Thyroid gland (tissue), 4 donors: ENCODE data around the gene OR52I1.

Experiments used
- POLR2A ChIP-seq, 2 donors: fragments of 450-650 bp; IDR thresholded peaks; one replicate each; pipeline ENCODE4 v1.6.1; 2017; ENCODE audit warnings: antibody characterized with exemption in 2 of 2, mild to moderate bottlenecking in 2 of 2, moderate library complexity in 1 of 2
- TF ChIP-seq, protein P1 (sequence below), 6 experiments: fragments of 200-600 bp in 3 of 6; fragments of 450-650 bp in 3 of 6; sonication (generic) in 3 of 6; IDR thresholded peaks; one replicate each; pipeline ENCODE4 v1.5.1; 2016 to 2019; ENCODE audit warnings: antibody characterized with exemption in 6 of 6, mild to moderate bottlenecking in 2 of 6, inconsistent platforms in 1 of 6, moderate library complexity in 1 of 6

DNA sequence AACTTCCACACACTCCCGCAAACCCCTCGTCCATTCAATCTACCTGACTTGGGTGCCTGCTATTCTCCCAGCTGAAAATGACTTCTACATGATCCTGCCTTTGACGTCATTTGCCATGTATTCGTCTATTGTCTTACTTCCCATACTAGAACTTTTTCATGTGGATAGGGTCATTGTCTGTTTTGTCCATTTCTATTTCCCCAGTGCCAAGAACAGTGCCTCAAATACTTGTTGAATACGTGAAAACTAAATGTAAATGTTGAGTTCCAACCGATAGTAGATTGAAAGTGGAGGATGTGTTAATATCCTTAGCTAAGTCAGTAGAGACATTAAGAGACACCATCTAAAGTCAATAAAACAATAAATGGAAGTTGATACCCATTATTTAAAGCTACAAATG, 13.3 kb downstream of the OR52I1 start:
- TF ChIP-seq, protein P1, sequence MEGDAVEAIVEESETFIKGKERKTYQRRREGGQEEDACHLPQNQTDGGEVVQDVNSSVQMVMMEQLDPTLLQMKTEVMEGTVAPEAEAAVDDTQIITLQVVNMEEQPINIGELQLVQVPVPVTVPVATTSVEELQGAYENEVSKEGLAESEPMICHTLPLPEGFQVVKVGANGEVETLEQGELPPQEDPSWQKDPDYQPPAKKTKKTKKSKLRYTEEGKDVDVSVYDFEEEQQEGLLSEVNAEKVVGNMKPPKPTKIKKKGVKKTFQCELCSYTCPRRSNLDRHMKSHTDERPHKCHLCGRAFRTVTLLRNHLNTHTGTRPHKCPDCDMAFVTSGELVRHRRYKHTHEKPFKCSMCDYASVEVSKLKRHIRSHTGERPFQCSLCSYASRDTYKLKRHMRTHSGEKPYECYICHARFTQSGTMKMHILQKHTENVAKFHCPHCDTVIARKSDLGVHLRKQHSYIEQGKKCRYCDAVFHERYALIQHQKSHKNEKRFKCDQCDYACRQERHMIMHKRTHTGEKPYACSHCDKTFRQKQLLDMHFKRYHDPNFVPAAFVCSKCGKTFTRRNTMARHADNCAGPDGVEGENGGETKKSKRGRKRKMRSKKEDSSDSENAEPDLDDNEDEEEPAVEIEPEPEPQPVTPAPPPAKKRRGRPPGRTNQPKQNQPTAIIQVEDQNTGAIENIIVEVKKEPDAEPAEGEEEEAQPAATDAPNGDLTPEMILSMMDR (IDR thresholded peaks at IDR 0.05), result no peak
- TF ChIP-seq POLR2A (IDR thresholded peaks at IDR 0.05), result no peak
